Kidney epithelial cell (primary cell): ENCODE data around the gene IZUMO2. TPM values are rescaled to one million over a fixed set of nuclear protein-coding genes. Genes with fewer than 3 reads are reported as not detected.

Experiments
- DNase-seq: peaks from one replicate; pipeline ENCODE4 v3.0.0-alpha.2; 2010; ENCODE audit warnings: low read depth
- H3K27me3 ChIP-seq: 2 replicates; pipeline ENCODE4 v1.6.0; 2011; ENCODE audit warnings: low read length; ENCODE audit not compliant: control insufficient read depth, insufficient read depth
- H3K36me3 ChIP-seq: 2 replicates; pipeline ENCODE4 v1.5.1; 2011; ENCODE audit warnings: low read length; ENCODE audit not compliant: control insufficient read depth, insufficient read depth
- H3K4me3 ChIP-seq: 2 replicates; pipeline ENCODE4 v1.5.1; 2011; ENCODE audit warnings: low read depth, mild to moderate bottlenecking, control low read depth, low read length
- total RNA-seq: library from RNA; depleted of rRNA; stranded (reverse); fragments of >200 nt; gene quantifications from 2 replicates; pipeline ENCODE4 v1.2.3, GENCODE V29; 2015
- TF ChIP-seq, protein P1 (sequence below): IDR thresholded peaks from 2 replicates; pipeline ENCODE4 v1.5.1; 2011; ENCODE audit warnings: mild to moderate bottlenecking, moderate library complexity, low read length, control low read depth, inconsistent platforms; ENCODE audit not compliant: insufficient read depth, poor library complexity, severe bottlenecking

The IZUMO2 gene
- total RNA-seq, 1 donor from 2014 or later, result not detected

DNA sequence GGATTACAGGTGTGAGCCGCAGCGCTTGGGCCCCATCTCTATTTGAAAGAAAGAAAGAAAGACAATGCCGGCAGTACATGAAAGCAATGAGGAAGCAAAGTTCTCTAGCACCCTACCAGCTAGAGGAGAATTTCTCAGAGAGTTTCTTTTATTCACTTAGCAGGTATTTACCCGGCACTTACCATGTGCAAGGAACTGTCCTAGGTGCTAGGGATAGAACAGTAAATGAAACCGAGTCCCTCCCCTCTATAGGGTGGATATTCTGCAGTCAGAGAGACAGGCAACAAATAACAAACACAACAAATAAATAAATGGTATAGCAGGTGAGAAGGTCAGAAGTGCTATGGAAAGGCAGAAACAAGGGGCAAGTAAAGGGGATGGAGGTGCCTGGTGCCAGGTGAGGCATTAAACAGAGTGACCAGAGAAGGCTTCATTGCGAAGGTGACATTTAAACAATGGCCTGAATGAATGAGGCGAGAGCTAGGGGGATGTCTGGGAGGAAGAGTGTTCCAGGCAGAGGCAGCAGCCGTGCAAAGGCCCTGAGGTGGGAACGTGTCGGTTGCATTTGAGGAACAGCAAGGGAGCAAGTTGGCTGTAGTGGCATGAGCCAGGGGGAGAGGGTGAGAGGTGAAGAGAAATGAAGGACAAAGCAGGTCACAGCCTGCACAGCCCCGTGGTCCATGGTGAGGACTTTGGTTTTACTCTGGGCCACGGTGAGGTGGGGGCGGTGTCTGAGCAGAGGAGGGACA lies 29.6 kb upstream of the IZUMO2 start:
- TF ChIP-seq, protein P1, sequence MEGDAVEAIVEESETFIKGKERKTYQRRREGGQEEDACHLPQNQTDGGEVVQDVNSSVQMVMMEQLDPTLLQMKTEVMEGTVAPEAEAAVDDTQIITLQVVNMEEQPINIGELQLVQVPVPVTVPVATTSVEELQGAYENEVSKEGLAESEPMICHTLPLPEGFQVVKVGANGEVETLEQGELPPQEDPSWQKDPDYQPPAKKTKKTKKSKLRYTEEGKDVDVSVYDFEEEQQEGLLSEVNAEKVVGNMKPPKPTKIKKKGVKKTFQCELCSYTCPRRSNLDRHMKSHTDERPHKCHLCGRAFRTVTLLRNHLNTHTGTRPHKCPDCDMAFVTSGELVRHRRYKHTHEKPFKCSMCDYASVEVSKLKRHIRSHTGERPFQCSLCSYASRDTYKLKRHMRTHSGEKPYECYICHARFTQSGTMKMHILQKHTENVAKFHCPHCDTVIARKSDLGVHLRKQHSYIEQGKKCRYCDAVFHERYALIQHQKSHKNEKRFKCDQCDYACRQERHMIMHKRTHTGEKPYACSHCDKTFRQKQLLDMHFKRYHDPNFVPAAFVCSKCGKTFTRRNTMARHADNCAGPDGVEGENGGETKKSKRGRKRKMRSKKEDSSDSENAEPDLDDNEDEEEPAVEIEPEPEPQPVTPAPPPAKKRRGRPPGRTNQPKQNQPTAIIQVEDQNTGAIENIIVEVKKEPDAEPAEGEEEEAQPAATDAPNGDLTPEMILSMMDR, result no peak
- H3K4me3 ChIP-seq, result no peak overlapping the region
- no peaks in the 10 kb centered on the region for H3K36me3 ChIP-seq
- no peak for DNase-seq
- H3K27me3 ChIP-seq, result no peaks in the 10 kb centered on the region

GRCh38 chr19:50191216-50191615 lies 28.1 kb upstream of the IZUMO2 start:
- H3K27me3 ChIP-seq, result no peaks in the 10 kb centered on the region
- TF ChIP-seq, protein P1, result no peak
- H3K4me3 ChIP-seq, result no peak overlapping the region
- no peak for DNase-seq
- H3K36me3 ChIP-seq, result no peaks in the 10 kb centered on the region

- TF ChIP-seq, protein P1, result no peak
- Histone ChIP-seq H3K27me3 (no peaks in the 10 kb centered on the region), H3K36me3 (no peaks in the 10 kb centered on the region), H3K4me3 (no peak overlapping the region)
- no peak for DNase-seq
These were observed 27.4 kb upstream of the IZUMO2 start for GRCh38 chr19:50190439-50190891.

- Histone ChIP-seq H3K4me3 (no peak overlapping the region), H3K36me3 (no peaks in the 10 kb centered on the region), H3K27me3 (no peaks in the 10 kb centered on the region)
- TF ChIP-seq, protein P1, result no peak
- DNase-seq, result no peak
These were observed 26.2 kb upstream of the IZUMO2 start for GRCh38 chr19:50189331-50189730.

- H3K4me3 ChIP-seq, result no peak overlapping the region
- no peaks in the 10 kb centered on the region for H3K36me3 ChIP-seq
- DNase-seq, result no peak
- no peaks in the 10 kb centered on the region for H3K27me3 ChIP-seq
- TF ChIP-seq, protein P1, result no peak
These were observed 24.9 kb upstream of the IZUMO2 start for GRCh38 chr19:50187937-50188336.

GRCh38 chr19:50184196-50184595 lies 21.1 kb upstream of the IZUMO2 start:
- TF ChIP-seq, protein P1, result no peak
- Histone ChIP-seq H3K36me3 (no peaks in the 10 kb centered on the region), H3K27me3 (no peaks in the 10 kb centered on the region), H3K4me3 (no peak overlapping the region)
- DNase-seq, result no peak
